Gastroesophageal sphincter (tissue), 3 donors: Measurements from ENCODE around the gene C20orf96.

Source experiments
- EP300 ChIP-seq: sonication (generic); formaldehyde crosslinking; IDR thresholded peaks from one replicate; pipeline ENCODE4 v1.6.1; 2017; ENCODE audit warnings: antibody characterized with exemption, mild to moderate bottlenecking
- POLR2A ChIP-seq, 2 donors: fragments of 450-650 bp; IDR thresholded peaks; one replicate each; pipeline ENCODE4 v1.6.1; 2017; ENCODE audit warnings: antibody characterized with exemption in 2 of 2, mild to moderate bottlenecking in 2 of 2, moderate library complexity in 1 of 2
- POLR2AphosphoS5 ChIP-seq: sonication (generic); formaldehyde crosslinking; IDR thresholded peaks from one replicate; pipeline ENCODE4 v1.6.1; 2017; ENCODE audit warnings: antibody characterized with exemption
- TF ChIP-seq, protein P1 (sequence below), 4 experiments: fragments of 200-600 bp in 2 of 4; fragments of 450-650 bp in 2 of 4; sonication (generic) in 1 of 4; IDR thresholded peaks; one replicate each; pipeline ENCODE4 v1.5.1; 2017 to 2019; ENCODE audit warnings: antibody characterized with exemption in 4 of 4, mild to moderate bottlenecking in 2 of 4, moderate library complexity in 2 of 4

DNA sequence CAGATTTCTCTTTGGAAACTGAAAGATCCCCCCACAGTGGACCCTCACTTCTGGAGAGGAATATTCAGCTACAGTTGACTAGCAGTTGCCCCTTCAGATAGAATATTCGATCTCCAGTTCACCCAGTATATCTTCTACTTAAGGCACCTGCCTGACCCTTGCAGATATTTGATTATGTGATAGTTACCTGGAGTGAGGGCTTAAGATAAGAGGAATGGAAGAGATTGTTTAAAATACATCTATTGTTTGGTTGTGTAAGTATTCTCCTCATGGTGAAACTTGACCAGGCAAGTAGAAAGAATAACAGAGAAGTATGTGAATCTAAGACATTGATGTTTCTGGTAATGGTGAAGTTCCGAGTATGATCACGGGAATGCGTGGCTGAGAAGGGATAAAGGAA lies 5.3 kb upstream of the C20orf96 start:
- TF ChIP-seq, protein P1, sequence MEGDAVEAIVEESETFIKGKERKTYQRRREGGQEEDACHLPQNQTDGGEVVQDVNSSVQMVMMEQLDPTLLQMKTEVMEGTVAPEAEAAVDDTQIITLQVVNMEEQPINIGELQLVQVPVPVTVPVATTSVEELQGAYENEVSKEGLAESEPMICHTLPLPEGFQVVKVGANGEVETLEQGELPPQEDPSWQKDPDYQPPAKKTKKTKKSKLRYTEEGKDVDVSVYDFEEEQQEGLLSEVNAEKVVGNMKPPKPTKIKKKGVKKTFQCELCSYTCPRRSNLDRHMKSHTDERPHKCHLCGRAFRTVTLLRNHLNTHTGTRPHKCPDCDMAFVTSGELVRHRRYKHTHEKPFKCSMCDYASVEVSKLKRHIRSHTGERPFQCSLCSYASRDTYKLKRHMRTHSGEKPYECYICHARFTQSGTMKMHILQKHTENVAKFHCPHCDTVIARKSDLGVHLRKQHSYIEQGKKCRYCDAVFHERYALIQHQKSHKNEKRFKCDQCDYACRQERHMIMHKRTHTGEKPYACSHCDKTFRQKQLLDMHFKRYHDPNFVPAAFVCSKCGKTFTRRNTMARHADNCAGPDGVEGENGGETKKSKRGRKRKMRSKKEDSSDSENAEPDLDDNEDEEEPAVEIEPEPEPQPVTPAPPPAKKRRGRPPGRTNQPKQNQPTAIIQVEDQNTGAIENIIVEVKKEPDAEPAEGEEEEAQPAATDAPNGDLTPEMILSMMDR (IDR thresholded peaks at IDR 0.05), result no peak
- no peak for TF ChIP-seq POLR2AphosphoS5
- TF ChIP-seq POLR2A (IDR thresholded peaks at IDR 0.05), result no peak
- TF ChIP-seq EP300, result no peak
